GM21381 (cell line): ENCODE data around the gene RASSF6.
"Not testable (repeated sequence)": the region's sequence is repeated elsewhere in the genome, so short reads cannot be mapped to it uniquely, and the experiment has no call there.

ENCODE experiments used
- ATAC-seq: cut with Tn5 transposase; IDR thresholded peaks from one replicate; pipeline ENCODE4 v1.9.1; 2021; ENCODE audit warnings: mild to moderate bottlenecking, moderate library complexity; ENCODE audit not compliant: unreplicated experiment

The RASSF6 gene

GRCh38 chr4:73620115-73620792 lies at the start of gene RASSF6:
Gene RASSF6 (minus strand): TSS chr4:73620436. CDS start chr4:73611795, 8,641 bp downstream.
- ATAC-seq: peak; percentile 94

DNA sequence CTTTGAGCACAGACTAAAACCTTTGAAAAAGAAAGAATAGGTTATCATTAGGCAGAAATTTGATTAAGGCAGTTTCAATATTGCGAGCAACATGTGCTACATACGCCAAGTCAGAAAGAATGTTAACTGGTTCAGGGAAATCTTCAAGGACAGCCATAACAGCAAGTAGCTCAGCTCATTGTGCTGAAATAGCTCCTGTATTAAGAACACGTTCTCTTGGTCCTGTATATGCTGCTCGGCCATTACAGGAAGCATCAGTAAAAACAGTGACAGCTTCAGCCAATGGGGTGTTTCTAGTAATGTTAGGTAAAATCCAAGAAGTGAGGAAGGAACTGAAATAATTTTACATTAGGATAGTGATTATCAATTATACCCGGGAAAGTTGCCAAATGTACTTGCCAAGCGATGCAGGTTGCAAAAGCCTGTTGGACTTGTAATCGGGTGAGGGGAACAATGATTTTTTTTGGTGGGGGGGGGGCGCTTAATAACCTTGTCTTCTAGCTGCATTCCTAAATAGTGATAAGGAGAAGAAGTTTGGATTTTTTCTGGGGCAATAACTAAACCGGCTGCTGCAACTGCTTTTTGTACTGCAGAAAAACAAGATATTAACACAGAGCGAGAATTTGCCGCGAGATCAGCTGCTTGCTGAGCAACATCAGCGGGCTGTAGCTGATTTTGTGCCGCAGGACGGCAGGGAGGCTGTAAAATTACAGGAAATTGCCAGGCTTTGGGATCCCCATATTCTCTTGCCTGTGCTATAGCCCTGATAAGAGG lies 49.4 kb upstream of the RASSF6 start:
- no peak for ATAC-seq

GRCh38 chr4:73668782-73669201 lies 48.6 kb upstream of the RASSF6 start:
- ATAC-seq: no peak

- ATAC-seq: not testable (repeated sequence)
Measured at GRCh38 chr4:73665924-73666323, 45.7 kb upstream of the RASSF6 start.

DNA sequence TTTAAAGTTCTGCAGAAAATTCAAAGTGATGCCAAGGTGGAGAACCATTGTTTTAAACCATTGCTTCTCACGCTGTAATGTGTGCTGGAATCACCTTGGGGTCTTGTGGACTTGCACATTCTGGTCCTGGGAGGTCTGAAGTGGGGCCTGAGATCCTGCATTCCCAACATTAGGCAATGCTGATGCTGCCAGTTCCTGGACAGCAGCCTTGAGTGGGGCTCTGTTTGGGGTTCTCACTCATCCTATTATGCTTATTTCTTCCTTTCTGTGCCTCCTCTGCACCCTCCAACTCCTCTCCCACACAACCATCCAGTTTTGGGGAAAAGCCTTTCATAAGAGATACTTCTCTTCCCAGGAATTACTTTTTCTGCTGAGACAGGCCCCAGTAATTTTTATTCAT lies 44.2 kb upstream of the RASSF6 start:
- no peak for ATAC-seq

- no peak for ATAC-seq
Measured at GRCh38 chr4:73663576-73663975, 43.3 kb upstream of the RASSF6 start.

DNA sequence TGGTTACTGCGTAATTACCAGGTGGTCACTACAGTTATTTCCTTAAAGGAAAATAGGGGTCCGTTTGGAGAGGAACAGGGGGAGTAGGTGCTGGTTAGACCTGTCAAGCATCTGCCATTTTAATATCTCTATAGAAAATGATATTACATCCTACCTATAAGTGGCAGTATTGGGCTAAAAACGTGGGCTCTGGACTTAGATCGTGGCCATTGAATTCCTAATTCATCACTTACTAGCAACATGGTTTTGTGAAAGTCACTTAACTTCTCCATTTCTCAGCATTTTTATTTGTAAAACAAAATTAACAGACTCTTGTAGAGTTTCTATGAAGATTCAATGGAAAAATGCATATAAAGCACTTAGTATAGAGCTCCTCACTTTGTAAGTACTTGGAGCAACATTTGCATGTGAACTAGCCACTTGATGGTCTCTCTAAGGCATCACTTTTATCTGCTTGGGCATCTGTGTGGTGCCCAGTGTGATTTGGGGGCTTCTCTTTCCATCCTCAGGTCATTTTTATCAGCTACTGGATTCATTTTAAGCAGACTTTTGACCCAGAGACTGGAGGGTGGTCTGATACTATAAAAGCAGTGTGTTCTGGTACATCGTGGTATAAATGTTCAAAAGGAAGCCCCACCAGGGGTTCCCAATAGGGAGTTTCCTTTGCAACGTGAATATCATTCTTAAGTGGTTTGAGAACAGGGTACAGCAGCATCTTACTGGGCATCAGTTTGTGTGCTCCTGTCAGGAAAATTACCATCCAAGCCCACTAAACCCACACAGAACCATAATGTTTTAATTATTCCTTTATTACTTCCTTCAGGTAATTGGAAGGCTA lies 42.7 kb upstream of the RASSF6 start:
- ATAC-seq: peak; percentile 84

- no peak for ATAC-seq
Measured at GRCh38 chr4:73661646-73662119, 41.4 kb upstream of the RASSF6 start.

- ATAC-seq: no peak
Measured at GRCh38 chr4:73660808-73661207, 40.6 kb upstream of the RASSF6 start.

DNA sequence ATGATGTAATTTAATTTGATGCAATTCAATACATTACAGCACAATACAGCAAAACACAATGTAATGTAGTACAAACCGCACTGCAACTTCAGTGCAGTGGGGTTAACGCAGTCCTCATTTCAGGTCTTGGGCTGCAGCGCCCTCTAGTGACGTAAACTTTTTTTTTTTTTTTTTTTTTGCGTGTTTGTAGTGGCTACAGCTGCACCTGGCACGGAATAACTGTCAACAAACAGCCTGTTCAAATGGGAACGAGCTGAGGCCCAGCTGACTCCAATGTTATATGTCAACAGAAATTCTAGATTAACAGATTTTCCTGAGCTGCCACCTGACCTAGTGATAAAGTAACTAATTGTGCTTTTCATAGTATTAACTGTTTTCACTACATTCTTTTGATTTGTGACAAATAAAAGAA lies 33.5 kb upstream of the RASSF6 start:
- peak; percentile 65 for ATAC-seq

GRCh38 chr4:73650250-73650649 lies 30.0 kb upstream of the RASSF6 start:
- no peak for ATAC-seq

GRCh38 chr4:73648478-73648877 lies 28.2 kb upstream of the RASSF6 start:
- no peak for ATAC-seq

DNA sequence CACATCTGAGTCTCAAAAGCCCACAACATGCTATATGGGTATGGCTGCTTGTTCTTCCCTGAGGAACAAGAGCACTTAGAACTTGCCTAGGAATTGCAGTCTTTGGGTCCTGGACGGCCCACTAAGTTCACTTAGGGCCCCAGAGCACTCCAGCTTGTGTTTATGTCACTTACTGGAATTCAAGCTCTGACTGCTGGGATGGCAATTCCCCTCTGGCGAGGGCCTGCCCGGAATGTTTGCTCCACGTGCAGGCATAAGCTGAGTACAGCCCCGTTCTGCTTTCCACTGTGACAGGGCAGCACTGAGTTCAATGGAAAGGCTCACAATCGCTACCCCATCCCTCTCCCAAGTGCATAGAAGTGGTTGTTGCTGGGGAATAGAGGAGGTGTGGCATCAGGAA lies 25.9 kb upstream of the RASSF6 start:
- no peak for ATAC-seq

DNA sequence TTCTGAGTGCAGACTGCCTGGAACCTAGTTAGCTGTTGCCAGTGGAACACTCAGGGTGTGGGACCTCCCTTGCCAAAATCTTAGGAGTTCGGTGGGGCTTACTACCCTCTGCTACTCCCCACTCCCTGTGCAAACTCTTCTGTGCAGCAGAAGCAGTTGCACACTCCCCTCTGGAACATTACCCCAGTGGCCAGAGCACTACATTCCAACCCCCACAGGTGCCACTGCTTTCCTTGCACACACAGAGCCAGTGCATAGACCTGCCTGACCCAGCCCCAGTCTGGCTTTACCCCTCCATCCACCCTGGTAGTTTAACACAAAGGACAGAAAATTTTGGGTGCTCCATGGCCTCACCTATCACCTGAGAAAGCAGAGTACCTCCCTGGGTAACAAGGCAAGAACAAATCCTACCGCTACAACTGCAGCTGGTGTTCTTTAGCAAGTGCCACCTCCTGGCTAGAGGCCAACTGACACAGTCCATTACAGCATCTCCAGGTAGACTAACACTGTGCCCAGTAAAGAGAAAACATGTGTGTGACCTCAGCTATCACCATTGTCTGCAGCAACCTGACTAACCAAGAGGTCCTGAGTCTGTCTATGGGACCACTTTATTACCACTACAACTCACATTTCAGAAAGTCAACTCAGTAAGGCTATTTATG lies 11.5 kb upstream of the RASSF6 start:
- ATAC-seq: no peak

GRCh38 chr4:73628834-73629233 lies 8.6 kb upstream of the RASSF6 start:
- not testable (repeated sequence) for ATAC-seq

DNA sequence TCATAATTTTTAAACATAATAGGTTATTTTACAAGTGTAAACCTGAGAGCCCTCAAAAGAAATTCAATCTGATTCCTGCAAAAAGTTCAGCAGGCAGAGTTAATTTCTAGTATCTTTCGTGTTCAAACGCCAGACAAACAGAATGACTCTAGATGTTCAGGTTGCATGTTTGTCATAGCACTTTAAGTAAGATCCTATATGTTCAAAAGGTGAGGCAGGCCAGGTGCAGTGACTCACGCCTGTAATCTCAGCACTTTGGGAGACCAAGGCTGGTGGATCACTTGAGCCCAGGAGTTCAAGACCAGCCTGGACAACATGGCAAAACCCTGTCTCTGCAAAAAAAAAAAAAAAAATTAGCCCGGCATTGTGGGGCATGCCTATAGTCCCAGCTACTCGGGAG lies 1.1 kb upstream of the RASSF6 start:
- ATAC-seq: no peak

- ATAC-seq: no peak
Measured at GRCh38 chr4:73619346-73619745, 890 bp downstream of the RASSF6 start.

DNA sequence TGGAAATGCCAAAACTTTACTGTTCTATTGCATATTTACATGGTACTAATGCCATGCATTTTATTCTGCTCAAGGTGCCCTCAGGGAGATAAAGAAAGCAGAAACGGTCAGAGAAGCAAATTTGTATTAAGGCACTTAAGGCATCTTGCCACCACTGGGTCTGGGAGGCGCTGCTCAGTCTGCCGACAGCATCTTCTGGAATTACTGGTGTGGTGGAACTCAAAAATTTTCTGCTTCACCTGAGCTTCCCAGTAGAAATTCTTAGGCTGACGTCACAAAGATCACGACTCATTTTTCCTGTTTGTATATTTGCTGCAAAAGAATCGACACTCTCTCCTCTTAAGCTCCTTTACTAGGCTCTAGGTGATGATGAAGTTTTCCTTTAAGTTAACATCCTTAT lies 3.0 kb downstream of the RASSF6 start:
- no peak for ATAC-seq

- ATAC-seq: no peak
Measured at GRCh38 chr4:73615613-73616012, 4.6 kb downstream of the RASSF6 start.

GRCh38 chr4:73614311-73614867 lies 5.8 kb downstream of the RASSF6 start:
- no peak for ATAC-seq
